GM18508 (cell line): ENCODE results near the gene NUP210L.
A peak's percentile ranks its signal among the peaks of the same experiment; 100 is the strongest.
"Not testable (repeated sequence)": the region's sequence is repeated elsewhere in the genome, so short reads cannot be mapped to it uniquely, and the experiment has no call there.

Source experiments
- ATAC-seq: cut with Tn5 transposase; IDR thresholded peaks from one replicate; pipeline ENCODE4 v1.9.1; 2021; ENCODE audit warnings: moderate number of reproducible peaks; ENCODE audit not compliant: insufficient read depth, unreplicated experiment

The NUP210L gene

DNA sequence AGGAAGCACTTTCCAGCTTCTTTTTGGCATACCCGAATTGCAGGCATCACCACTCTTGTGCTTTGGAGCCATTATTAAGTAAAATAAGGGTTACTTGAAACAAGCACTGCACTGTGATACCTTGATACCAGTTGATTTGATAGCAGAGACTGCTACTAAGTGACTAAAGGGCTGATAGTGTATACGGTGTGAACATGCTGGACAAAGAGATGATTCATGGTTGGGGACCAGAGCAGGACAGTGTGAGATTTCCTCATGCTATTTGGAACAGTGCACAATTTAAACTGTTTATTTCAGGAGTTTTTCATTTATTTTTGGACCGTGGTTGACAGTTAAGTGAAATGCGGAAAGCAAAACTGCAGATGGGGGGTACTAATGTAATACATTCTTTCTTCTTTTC is 154.5 kb downstream of the NUP210L start:
- ATAC-seq = no peak

DNA sequence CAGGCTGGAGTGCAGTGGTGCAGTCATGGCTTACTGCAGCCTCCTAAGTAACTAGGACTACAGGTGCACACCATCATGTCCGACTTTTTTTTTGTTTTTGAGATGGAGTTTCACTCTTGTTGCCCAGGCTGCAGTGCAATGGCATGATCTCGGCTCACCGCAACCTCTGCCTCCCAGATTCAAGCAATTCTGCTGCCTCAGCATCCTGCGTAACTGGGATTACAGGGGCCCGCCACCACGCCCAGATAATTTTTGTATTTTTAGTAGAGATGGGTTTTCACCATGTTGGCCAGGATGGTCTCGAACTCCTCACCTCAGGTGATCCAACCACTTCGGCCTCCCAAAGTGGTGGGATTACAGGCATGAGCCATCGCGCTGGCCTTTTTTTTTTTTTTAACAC is 158.0 kb downstream of the NUP210L start:
- not testable (repeated sequence) for ATAC-seq

DNA sequence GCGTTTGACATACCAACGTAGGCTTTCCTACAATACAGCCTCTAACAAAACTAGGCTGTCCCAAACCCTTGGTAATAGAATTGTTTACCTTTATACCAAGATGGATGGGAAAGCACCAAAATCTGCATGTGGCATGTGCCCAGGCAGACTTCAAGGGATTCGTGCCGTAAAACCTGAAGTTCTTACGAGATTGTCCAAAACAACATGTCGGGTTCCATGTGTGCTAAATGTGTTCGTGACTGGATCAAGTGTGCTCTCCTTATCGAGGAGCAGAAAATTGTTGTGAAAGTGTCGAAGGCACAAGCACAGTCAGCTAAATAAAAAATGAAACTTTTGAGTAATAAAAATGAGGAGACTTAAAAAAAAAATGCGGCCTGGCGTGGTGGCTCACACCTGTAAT is 159.2 kb downstream of the NUP210L start:
- ATAC-seq = no peak

- no peak for ATAC-seq
These were observed 159.7 kb downstream of the NUP210L start for GRCh38 chr1:153995202-153995601.

GRCh38 chr1:153991806-153992205 is 163.1 kb downstream of the NUP210L start:
- ATAC-seq = no peak

GRCh38 chr1:153991151-153991630 is 163.7 kb downstream of the NUP210L start:
- ATAC-seq = no peak

DNA sequence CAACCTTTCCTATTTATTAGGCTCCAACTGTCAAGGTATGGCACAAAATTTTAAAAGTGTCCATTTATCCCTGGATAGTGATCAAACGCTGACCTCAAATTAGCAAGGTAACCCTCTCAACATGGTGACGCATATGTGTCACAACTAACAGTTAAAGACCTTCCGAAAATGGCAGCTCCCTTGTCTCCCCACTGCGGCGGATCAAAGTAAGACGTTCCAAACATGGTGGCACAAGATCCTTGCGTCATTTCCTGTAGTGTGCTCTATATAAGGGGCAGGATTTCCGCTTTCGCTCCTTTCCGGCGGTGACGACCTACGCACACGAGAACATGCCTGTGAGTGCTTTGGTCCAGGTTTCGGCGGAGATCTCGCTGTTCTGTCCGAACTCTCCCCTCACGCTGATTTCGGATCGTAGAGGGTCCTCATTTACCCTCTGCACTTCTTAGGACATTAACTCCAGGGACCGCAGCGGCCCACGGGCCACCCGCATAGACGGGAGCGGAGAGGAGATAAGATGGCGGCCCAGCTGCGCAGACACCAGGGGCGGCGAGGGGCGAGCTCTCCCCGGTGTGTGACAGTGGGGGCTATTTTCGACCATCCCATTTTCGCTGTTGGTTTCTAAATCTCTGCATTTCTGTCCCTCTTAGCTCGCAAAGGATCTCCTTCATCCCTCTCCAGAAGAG is 164.3 kb downstream of the NUP210L start, which contains the start of gene RPS27:
TSS of gene RPS27 (plus strand) at position 295 of the 683 bp plus-strand sequence. CDS start at position 330, 35 bp downstream.
- peak; percentile 57 for ATAC-seq

GRCh38 chr1:153987621-153988020 is 167.3 kb downstream of the NUP210L start:
- no peak for ATAC-seq

DNA sequence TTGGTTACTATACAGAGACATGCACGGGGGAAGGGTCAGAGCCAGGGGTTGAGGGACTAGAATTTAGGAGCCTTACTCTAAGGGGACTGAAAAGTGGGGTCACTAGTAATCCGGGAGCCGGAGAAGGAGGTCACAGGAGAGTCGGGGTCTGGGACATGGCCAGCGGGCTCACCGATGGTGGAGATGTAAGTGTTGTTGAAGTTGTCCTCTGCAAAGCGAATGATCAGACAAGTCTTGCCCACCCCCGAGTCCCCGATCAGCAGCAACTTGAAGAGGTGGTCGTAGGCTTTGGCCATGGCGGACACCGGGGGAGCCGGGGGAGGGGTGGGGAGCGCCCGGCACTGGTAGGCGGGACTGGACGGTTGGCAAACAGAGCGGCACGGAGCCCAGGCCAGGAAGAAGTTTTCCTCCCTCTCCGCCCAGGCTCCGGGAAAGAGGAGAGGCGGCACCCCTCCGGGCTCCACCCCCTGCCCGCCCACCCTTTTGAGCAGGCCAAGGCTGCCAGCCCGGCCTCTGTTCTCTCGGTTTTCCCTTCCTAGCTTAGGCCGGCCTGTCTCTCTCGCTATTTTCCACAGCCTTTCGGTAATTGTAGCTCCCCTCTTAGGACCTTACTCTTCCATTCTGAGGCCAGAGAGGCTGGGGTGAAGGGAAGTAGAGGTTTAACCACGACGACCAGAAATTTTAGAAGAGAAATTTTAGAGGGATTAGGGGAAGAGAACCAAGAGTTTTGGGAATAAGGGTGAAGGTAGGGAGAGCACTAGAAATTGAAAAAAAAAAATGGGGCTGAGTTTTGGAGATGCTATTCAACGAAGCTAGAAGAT is 168.7 kb downstream of the NUP210L start, which contains the start of gene RAB13:
TSS of gene RAB13 (minus strand) at position 399 of the 821 bp plus-strand sequence. CDS start at position 296, 103 bp downstream.
- ATAC-seq = no peak

- no peak for ATAC-seq
These were observed 169.4 kb downstream of the NUP210L start for GRCh38 chr1:153985341-153985912.

DNA sequence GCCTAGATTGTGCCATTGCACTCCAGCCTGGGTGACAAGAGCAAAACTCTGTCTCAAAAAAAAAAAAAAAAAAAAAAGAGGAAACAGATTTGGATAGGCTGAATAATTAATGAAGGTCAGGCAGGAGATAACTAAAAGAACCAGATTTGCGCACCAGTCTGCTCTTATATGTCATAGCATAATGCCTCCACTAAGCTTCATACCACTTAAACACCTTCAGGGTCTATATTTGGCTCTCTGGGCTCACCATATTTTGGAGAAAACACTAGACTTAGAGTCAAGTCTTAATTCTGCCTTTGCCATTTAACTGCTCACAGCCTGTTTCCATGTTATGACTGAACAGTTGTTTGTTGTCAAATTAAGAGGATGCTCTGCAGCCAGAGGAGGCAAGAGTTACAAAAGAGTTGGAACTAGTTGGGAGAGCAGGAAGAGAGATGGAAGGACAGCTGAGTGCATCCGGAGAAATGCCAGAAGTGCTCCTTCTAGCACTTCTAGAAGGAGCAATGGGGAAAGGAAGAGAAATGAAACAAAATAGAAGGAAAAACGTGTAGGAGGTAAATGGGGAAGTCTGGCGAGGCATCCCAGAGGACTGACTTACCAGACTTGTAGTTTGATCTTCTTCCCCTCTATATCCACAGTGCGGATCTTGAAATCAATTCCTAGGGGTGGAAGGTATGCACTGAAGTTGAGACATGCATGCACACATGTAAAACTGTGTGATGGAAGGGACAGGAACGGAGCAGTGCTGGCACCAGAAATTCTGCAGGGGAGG is 170.6 kb downstream of the NUP210L start:
- no peak for ATAC-seq

GRCh38 chr1:153981735-153982134 is 173.1 kb downstream of the NUP210L start:
- ATAC-seq = not testable (repeated sequence)

- not testable (repeated sequence) for ATAC-seq
These were observed 175.8 kb downstream of the NUP210L start for GRCh38 chr1:153979091-153979490.

DNA sequence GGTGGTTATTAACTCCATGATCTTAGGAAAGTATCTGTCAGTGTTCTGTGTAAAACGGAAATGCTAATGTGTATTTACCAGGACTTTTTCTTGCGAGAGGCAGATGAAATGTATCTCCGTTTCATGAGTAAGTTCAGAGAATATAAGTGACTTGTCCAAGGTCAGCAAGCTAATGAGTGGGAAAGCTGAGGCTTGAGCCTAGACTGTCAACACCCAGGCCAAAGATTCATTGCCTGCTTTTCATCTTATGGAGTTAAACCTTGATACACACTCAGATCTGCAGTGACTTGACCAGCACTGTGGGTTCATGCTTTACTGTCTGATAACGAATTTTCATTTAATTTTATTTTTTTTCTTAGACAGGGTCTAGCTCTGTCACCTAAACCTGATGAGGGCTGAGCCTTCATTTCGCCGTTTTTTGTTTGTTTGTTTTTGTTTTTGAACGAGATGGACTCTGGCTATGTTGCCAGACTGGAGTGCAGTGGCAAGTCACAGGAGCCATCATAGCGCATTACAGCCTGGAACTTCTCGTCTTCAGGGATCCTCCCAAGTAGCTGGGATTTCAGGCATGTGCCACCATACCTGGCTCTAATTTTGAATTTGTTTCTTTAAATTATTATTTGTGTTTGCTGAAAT is 176.5 kb downstream of the NUP210L start:
- ATAC-seq = no peak

DNA sequence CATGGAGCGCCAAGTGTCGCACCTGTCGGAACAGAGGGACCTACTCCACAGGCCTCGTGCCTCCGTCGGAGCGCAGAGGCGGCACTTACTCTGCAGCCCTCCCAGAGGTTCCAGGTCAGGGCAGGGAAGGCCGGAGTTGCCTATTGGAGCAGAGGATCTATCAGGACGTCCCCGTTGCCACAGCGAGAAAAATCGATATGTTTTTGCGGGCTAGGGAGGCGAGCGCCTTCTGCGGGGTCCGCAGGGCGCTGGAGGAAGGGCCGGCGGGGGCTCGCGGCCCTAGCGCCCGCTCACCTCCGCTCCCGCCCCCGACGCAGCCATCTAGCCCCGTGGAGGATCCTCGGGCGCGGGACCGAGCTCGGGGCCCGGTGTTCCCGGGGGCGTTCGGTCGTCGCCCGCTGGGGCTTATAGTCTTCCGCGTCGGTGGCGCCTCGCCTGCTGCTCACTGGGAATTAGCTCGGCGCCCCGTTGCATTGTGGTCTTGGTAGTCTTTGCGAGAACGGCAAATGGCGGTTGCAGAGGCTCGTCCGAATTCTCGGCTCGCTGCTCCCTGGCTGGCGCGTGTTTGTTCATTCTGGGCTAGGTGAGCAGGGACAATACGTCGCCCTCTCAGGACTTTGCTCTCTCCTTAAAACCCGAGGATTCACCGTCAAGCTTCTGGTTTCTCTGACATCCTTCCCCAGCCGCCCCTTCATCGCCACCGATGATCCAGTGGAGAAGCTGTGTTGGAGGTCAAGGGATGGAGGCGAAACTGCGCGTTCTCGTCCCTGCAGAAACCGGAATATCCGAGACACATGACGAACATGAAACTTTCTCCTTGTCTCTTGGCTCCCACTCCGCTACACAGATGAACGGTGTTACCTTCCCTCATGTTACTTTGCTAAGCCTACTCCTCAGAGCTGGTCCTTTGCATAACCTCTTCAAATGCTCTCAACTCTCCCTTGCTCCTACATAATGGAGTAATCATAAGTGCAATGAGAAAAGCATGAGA is 177.3 kb downstream of the NUP210L start, which contains the start of gene JTB:
TSS of gene JTB (minus strand) at position 425 of the 991 bp plus-strand sequence. CDS start at position 3, 422 bp downstream.
- no peak for ATAC-seq

- ATAC-seq = no peak
These were observed 178.0 kb downstream of the NUP210L start for GRCh38 chr1:153976819-153977249.

- no peak for ATAC-seq
These were observed 181.3 kb downstream of the NUP210L start for GRCh38 chr1:153973525-153973924.

DNA sequence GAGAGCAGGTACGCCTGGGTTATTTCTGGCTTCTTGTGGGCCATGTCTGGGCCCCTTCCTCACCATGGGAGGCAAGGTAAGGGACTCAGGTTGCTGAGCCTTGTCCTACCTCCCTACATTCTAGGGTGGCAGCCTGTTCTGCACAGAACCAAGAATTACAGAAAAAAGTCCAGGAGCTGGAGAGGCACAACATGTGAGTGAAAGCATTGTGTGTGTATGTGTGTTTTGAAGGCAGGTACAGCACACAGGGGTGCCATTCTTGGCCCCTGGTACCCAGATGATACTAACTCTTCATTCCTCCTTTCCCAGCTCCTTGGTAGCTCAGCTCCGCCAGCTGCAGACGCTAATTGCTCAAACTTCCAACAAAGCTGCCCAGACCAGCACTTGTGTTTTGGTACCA is 181.8 kb downstream of the NUP210L start:
- no peak for ATAC-seq
